SH-SY5Y (cell line): Measurements from ENCODE around the gene TMPRSS11F.

Experiments used
- GATA2 ChIP-seq: IDR thresholded peaks from 2 replicates; pipeline ENCODE4 v1.6.1; 2011; ENCODE audit warnings: mild to moderate bottlenecking, low read depth, low read length
- GATA3 ChIP-seq: IDR thresholded peaks from 2 replicates; pipeline ENCODE4 v1.6.1; 2011; ENCODE audit warnings: low read depth, mild to moderate bottlenecking, low read length, moderate library complexity

Gene TMPRSS11F

DNA sequence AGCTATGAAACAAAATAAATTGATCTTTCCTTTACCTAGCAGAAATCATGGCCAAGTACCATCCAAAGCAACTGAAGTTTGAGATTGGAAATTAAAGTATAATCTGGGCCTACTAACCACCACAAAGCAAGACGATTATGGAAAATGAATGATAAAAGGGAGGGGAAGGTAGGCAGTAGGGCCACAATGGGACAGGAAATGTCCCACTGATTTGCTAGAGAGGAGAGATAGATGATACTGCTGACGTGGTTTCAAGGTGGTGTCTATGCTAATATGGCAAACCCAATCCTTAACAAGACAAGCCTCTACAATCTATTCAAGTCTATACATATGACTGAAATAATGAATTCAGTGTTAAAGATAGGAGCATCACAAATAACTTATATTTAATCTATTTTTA, 6.1 kb downstream of the TMPRSS11F start:
- no peak for TF ChIP-seq GATA3
- no peak for TF ChIP-seq GATA2

DNA sequence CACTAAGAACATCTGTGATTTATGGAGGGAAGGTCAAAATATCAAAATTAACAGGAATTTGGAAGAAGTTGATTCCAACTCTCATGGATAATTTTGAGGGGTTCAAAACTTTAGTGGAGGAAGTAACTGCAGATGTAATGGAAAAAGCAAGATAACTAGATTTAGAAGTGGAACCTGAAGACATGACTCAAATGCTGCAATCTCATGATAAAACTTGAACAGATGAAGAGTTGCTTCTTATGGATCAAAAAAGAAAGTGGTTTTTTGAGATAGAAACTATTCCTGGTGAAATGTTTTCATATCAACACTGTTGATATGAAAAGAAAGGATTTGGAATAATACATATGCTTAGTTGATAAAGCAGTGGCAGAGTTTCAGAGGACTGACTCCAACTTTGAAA, 9.7 kb downstream of the TMPRSS11F start:
- TF ChIP-seq GATA3 (no peak), GATA2 (no peak)

DNA sequence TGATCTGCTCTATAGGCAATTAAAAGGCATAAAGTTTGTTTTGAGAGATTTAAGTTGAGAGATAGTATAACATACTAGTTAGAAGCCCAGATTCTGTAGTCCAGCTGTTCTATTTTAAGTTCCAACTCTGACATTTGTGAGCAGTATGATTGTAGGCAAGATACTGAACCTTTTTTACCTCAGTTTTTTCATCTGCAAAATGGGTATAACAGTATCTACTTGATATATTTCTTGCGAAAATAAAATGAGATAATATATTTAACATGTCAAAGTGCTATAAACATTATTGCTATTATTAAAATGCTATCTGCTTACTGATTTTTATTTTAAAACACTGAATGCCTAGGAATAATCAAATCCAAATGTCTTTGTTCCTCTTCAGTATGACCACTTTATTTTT, 19.2 kb downstream of the TMPRSS11F start:
- TF ChIP-seq GATA3 (no peak), GATA2 (no peak)

DNA sequence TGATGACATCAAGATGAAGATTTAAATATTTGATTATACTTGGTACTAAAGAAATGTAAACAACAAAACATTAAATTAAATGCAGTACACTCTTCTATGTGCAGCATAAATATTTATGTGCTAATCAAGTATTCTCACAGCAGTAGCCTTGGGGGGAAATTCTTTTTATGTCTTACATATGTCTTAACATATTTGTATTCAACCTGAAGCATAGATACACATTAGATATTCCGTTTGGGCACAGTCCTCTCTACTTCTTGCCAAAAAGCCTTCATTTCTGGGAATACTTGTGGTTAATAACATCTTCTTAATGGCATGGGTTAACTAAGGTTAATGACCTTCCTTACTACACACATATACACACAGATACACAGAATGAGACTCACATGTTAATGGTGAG, 19.8 kb downstream of the TMPRSS11F start:
- no peak for TF ChIP-seq GATA2
- no peak for TF ChIP-seq GATA3

DNA sequence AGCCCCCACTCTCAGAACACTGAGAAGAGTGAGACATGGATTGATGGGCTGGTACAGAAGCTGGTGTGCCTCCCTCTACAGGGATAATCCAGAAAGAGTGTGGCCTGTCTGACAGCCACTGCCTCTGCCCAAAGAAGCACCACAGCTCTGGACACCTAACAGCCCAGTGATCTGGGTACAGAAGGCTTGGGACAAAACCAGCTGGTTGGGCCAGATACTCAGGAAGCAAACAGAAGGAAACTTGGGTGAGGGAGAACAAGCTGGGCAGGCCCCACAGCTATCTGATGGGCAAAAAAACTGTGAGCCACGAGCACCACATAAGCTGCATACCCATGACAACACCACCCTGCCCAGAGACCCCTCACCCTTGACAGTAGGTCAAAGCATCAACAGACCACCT, 46.9 kb downstream of the TMPRSS11F start:
- TF ChIP-seq GATA3 = no peak
- TF ChIP-seq GATA2 = no peak

DNA sequence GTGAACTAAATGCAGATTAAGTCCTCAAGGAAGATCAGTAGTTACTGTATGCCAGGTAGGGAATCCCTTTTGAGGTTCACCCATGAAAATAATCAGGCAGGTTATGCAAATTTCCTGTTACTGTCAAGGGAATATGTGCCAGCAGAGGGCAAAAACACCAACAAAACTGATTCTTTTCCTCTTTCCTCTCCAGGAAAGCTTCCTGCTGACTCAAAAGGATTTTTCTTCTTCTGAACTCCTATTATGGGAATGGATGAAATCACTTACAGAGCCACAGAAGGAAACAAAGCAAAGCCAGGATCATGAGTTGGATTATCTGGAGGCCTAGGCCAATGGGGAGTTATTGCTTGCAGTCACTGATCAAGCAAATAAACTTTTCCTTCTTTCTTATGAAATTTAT, 49.7 kb downstream of the TMPRSS11F start:
- TF ChIP-seq GATA3 = no peak
- TF ChIP-seq GATA2 = no peak

DNA sequence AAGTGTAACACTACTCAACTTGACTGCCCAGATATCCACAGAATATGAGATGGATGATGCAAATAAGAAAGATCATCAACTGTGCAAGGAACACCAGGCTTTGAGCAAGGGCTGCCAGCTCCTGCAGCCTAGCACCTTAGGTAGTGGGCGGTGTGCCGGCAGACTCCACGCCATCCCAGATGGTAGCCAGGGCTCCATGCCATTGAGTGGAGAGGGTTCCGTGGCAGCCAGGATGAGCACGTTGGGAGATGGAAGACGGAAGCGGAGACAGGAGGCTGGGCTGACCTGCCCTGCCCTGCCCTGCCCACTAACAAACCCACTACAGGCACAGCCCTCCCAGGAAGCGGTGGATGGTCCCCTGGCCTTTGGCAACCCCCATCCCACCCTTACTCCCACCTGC, 51.9 kb downstream of the TMPRSS11F start:
- TF ChIP-seq GATA2 (no peak), GATA3 (no peak)

DNA sequence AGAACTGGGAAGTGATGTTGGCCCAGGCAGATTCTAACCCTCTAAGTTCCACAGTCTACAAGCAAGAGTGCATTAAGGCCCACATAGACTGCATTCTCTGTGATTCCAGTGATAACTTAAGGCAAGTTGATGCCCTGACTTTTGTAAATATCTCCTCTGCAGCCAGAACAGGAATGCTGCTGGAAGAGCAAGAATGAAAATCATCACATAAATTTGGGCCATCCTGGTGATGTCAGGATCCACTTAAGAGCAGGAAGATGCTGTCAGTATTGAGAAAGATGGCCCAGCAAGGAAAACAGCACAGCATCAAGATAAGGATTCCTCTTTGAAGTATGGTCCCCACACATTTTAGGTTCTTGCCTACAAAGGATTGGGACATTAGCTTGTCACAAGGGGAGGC, 52.4 kb downstream of the TMPRSS11F start:
- TF ChIP-seq GATA3 (no peak), GATA2 (no peak)

DNA sequence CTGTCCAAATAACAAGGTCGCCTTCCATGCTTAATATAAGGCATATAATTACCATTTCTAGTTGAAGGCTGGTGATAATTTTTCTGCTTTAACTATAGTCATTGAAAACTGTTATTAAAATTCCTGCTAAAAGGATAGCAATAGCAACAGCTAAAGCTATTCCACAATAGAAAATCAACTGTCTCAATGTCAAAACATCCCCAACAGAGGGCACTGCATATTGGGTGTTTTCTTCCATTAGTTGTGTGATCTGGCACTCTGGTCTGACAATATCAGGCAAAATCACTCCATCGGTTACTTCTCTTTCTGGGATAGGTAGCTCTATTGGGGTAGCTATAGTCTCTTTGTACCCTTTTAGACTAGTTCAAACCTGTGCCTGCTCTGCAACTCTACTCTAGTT, 53.5 kb downstream of the TMPRSS11F start:
- TF ChIP-seq GATA3 (no peak), GATA2 (no peak)

DNA sequence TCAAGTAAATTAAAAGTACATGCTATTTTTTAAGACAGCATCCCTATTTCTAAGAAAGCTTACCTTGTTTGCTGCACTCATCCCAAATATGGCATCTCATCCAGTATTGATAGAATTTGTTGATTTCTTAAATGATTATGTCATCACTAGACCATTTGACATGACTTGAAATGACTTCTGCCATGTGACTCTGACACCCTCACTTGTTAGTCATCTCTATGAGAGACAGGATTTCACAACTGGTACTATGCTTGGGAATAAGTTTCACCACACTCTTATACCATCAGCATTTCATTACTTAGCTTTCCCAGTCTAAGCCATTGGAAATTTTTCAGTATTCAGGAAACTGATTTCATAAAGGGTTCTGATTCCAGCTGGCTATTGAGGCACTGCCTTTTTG, 55.3 kb downstream of the TMPRSS11F start:
- TF ChIP-seq GATA3 (no peak), GATA2 (no peak)

DNA sequence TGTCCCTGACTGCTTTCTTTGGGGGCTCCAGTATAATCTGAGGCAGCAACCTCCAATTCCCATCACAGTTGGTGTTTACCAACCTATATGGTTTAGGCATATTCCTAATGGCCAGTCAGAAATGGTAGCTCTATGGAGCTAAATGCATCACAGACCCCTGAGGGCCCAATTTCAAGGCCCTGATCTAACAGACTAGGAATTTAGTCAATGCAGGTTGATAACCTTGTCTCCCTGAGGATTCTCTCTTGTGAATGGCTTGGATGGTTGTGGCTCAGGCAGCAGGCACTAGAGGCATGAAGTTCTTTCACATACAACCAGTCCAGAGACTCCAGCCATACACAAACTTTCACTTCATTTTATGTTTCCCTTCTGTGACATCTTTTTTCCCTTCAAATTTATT, 59.4 kb downstream of the TMPRSS11F start:
- TF ChIP-seq GATA3 (no peak), GATA2 (no peak)

DNA sequence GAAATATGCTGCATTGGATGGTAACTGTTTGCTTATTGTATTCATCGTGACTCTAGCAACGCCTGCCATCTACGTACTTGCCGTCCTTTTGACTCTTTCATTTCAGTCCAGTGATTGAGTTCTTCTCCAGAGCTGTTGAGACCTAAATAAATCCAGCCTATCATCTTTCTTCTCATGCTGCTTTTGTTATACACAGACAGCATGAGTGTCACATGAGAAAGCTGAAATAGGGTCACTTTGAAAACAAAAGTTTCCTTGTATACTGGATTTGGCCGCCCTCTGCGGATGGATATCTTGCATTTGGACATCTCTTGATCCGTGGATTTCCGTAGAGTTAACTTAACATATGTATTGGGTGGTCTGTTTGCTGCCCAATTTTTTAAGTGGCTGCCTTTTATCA, 67.2 kb downstream of the TMPRSS11F start:
- no peak for TF ChIP-seq GATA3
- TF ChIP-seq GATA2 = no peak

DNA sequence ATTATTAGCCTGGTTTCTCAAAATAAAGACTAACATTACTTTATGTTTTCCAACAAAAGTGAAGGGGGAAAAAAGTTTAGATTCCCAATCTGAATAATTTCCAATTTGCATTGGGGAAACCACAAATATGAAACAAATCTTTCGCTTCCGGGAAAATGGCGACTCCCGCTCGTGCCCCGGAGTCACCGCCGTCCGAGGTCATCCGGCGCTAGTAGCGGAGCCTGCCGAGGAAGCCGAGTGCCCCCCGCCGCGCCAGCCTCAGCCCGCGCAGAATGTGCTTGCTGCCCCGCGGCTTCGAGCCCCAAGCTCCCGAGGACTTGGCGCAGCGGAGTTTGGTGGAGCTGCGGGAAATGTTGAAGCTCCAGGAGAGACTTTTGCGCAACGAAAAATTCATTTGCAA, 91.4 kb downstream of the TMPRSS11F start:
- TF ChIP-seq GATA3 (no peak), GATA2 (no peak)

DNA sequence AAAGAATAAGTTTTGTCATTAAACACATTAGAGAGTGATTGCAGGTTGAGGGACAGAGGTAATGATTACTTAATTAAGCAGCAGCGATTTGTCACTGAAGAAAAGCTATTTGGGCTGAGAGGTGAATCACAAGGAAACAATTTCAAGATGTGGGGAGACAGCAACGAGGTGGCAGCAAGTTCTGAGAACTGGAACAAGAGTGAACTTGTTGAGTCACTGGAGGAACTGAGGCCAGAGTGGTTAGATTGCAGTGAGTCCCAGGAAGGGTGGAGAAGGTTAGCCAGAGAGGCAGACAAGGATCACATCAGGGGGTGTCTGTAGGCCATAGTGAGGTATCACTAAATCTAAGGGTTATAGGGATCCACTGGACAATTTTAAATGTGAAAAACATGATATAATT, 108.5 kb downstream of the TMPRSS11F start:
- TF ChIP-seq GATA2 (no peak), GATA3 (no peak)

DNA sequence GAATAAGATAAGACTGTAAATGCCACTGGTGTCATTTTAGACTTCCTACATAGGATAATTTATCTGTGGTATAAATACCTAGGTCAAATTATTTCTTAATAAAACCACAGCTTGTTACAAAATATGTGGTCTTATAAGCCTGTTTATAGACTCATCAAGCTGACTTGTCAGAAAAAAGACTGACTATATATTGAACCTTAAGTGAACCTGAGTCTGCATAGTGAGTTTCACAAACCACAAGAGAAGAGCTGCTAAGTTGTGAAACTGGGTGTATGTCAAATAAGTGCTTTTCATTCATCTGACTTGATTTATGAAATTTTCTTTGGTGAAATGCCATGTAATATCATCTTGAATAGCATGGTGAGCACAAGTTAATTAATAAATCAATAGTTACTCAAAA, 118.0 kb downstream of the TMPRSS11F start:
- TF ChIP-seq GATA2 = no peak
- no peak for TF ChIP-seq GATA3
